GM23248 (cell line): Measurements from ENCODE around the gene DTWD2. TPM values are rescaled to one million over a fixed set of nuclear protein-coding genes. Genes with fewer than 3 reads are reported as not detected.

Experiments
- DNase-seq: peaks from one replicate; pipeline ENCODE4 v3.0.0-alpha.2; 2015
- H2AFZ ChIP-seq: fragments of 200-600 bp; sonication (generic); 2 replicates; pipeline ENCODE4 v1.6.1; 2016; ENCODE audit warnings: antibody characterized with exemption
- H3F3A ChIP-seq: fragments of 200-600 bp; sonication (generic); 2 replicates; pipeline ENCODE4 v1.6.1; 2016; ENCODE audit warnings: mild to moderate bottlenecking, antibody characterized with exemption, mixed run types; ENCODE audit not compliant: insufficient read depth
- H3K27ac ChIP-seq: fragments of 200-600 bp; sonication (generic); 2 replicates; pipeline ENCODE4 v1.5.1; 2016; ENCODE audit warnings: mild to moderate bottlenecking
- H3K27me3 ChIP-seq: fragments of 200-600 bp; sonication (generic); replicated peaks from 2 replicates; pipeline ENCODE4 v1.6.1; 2016; ENCODE audit warnings: mild to moderate bottlenecking; ENCODE audit not compliant: insufficient read depth
- H3K36me3 ChIP-seq: fragments of 200-600 bp; sonication (generic); 2 replicates; pipeline ENCODE4 v1.6.1; 2016; ENCODE audit warnings: low read depth, mild to moderate bottlenecking
- H3K4me1 ChIP-seq: fragments of 200-600 bp; sonication (generic); 2 replicates; pipeline ENCODE4 v1.6.1; 2016; ENCODE audit warnings: mild to moderate bottlenecking; ENCODE audit not compliant: insufficient read depth
- H3K4me2 ChIP-seq: fragments of 200-600 bp; sonication (generic); one replicate; pipeline ENCODE4 v1.6.1; 2016; ENCODE audit warnings: mild to moderate bottlenecking; ENCODE audit not compliant: unreplicated experiment
- H3K4me3 ChIP-seq: fragments of 200-600 bp; sonication (generic); 2 replicates; pipeline ENCODE4 v1.5.1; 2016; ENCODE audit warnings: mild to moderate bottlenecking
- H3K79me2 ChIP-seq: fragments of 200-600 bp; sonication (generic); 2 replicates; pipeline ENCODE4 v1.6.1; 2016; ENCODE audit warnings: mild to moderate bottlenecking; ENCODE audit not compliant: insufficient read depth
- H3K9ac ChIP-seq: fragments of 200-600 bp; sonication (generic); 2 replicates; pipeline ENCODE4 v1.6.1; 2016; ENCODE audit warnings: mild to moderate bottlenecking
- H3K9me2 ChIP-seq: fragments of 200-600 bp; sonication (generic); 2 replicates; pipeline ENCODE4 v1.6.1; 2016; ENCODE audit warnings: mixed run types, mild to moderate bottlenecking, moderate library complexity; ENCODE audit not compliant: insufficient read depth
- H3K9me3 ChIP-seq: fragments of 200-600 bp; sonication (generic); one replicate; pipeline ENCODE4 v1.6.1; 2017; ENCODE audit warnings: low read depth
- H4K20me1 ChIP-seq: fragments of 200-600 bp; sonication (generic); 2 replicates; pipeline ENCODE4 v1.6.0; 2016; ENCODE audit not compliant: insufficient read depth
- EZH2 ChIP-seq: fragments of 200-600 bp; sonication (generic); IDR thresholded peaks from 2 replicates; pipeline ENCODE4 v1.6.1; 2018; ENCODE audit warnings: antibody characterized with exemption, mild to moderate bottlenecking; ENCODE audit not compliant: insufficient read depth, poor library complexity, severe bottlenecking
- EZH2phosphoT487 ChIP-seq: fragments of 200-600 bp; sonication (generic); IDR thresholded peaks from 2 replicates; pipeline ENCODE4 v1.6.1; 2018; ENCODE audit warnings: antibody characterized with exemption, moderate library complexity, mild to moderate bottlenecking, low read depth; ENCODE audit not compliant: insufficient read depth
- WGBS, 2 experiments: methylation state at CpG; one replicate each; pipeline ENCODE4 v1.1.6; 2015 to 2017; ENCODE audit warnings: low lambda C conversion rate in 2 of 2, low coverage in 1 of 2; ENCODE audit errors: missing lambda C conversion rate in 2 of 2; 5-methylcytosine and 5-hydroxymethylcytosine counted together
- in situ Hi-C: fragments of 300-500 bp; cut with MboI; formaldehyde crosslinking; loops from 2 replicates; pipeline ENCODE4 v1.15.0; 2020
- polyA plus RNA-seq: library from polyadenylated mRNA; unstranded; fragments of >200 nt; fragmentation: Nextera tagmentation; extraction: Ambion mirVana; gene quantifications from 2 replicates; pipeline ENCODE4 v1.2.1, GENCODE V29; 2016
- total RNA-seq: library from RNA; depleted of rRNA; stranded (reverse); fragments of >200 nt; shearing (Covaris generic); gene quantifications from 2 replicates; pipeline ENCODE4 v1.2.3, GENCODE V29; 2014

Gene DTWD2
- total and polyA plus RNA-seq, 2 experiments from 2014 or later = 1.7 to 5.5 TPM

GRCh38 chr5:118990582-118990981 lies 2.2 kb upstream of the DTWD2 start:
- no peaks in the 10 kb centered on the region for H3K9me2 ChIP-seq
- in situ Hi-C loops = no loop called here
- H3F3A ChIP-seq = 0 out of 2 replicates have a peak, but pooled peaks cover 3% of the 10 kb centered on the region
- H3K4me2 ChIP-seq = no peak overlapping the region
- H3K36me3 ChIP-seq = no peaks in the 10 kb centered on the region
- TF ChIP-seq EZH2 = no peak
- no peaks in the 10 kb centered on the region for H3K4me1 ChIP-seq
- H3K4me3 ChIP-seq = no peak overlapping the region
- H2AFZ ChIP-seq = no peak overlapping the region
- no peaks in the 10 kb centered on the region for H3K9me3 ChIP-seq
- DNase-seq = no peak
- no peaks in the 10 kb centered on the region for H4K20me1 ChIP-seq
- H3K27me3 ChIP-seq = no peaks in the 10 kb centered on the region
- H3K79me2 ChIP-seq = no peaks in the 10 kb centered on the region
- H3K9ac ChIP-seq = no peak overlapping the region
- WGBS, 2 experiments = 19 to 25% methylated on average over 1 of the region's 1 CpG
- H3K27ac ChIP-seq = no peak overlapping the region

GRCh38 chr5:118989816-118990215 lies 1.5 kb upstream of the DTWD2 start:
- Histone ChIP-seq H3K79me2 (no peaks in the 10 kb centered on the region), H3K36me3 (no peaks in the 10 kb centered on the region), H3F3A (0 out of 2 replicates have a peak, but pooled peaks cover 3% of the 10 kb centered on the region), H3K9me3 (no peaks in the 10 kb centered on the region), H4K20me1 (no peaks in the 10 kb centered on the region), H3K27me3 (no peaks in the 10 kb centered on the region), H3K4me2 (no peak overlapping the region), H3K4me3 (no peak overlapping the region), H3K9ac (no peak overlapping the region), H3K9me2 (no peaks in the 10 kb centered on the region), H2AFZ (no peak overlapping the region), H3K27ac (no peak overlapping the region), H3K4me1 (peaks cover 3% of the 10 kb centered on the region; the same call in 1 of the 2 replicates)
- TF ChIP-seq EZH2 (no peak), EZH2phosphoT487 (no peak)
- in situ Hi-C loops = no loop called here
- no peak for DNase-seq
- WGBS, 2 experiments = 70 to 74% methylated on average over 6 of the region's 6 CpGs

- peak overlapping the region; percentile 86 for H3K4me3 ChIP-seq
- no peaks in the 10 kb centered on the region for H3K9me2 ChIP-seq
- no peaks in the 10 kb centered on the region for H3K9me3 ChIP-seq
- in situ Hi-C loops = no loop called here
- peak overlapping the region; percentile 78 for H3K9ac ChIP-seq
- peak overlapping the region; percentile 90 for H3K4me2 ChIP-seq
- H3F3A ChIP-seq = 0 out of 2 replicates have a peak, but pooled peaks cover 3% of the 10 kb centered on the region
- H3K27ac ChIP-seq = no peak overlapping the region; the same call in 1 of the 2 replicates
- WGBS, 2 experiments = 24 to 34% methylated on average over 9 of the region's 9 CpGs
- H2AFZ ChIP-seq = peak overlapping the region; percentile 95
- no peaks in the 10 kb centered on the region for H4K20me1 ChIP-seq
- no peaks in the 10 kb centered on the region for H3K79me2 ChIP-seq
- no peak for TF ChIP-seq EZH2
- TF ChIP-seq EZH2phosphoT487 = no peak
- H3K27me3 ChIP-seq = no peaks in the 10 kb centered on the region
- DNase-seq = peak; percentile 33
- H3K4me1 ChIP-seq = peaks cover 11% of the 10 kb centered on the region; the same call in 1 of the 2 replicates
- H3K36me3 ChIP-seq = no peaks in the 10 kb centered on the region
Measured at GRCh38 chr5:118988866-118989180, 476 bp upstream of the DTWD2 start.

GRCh38 chr5:118984602-118985001 lies 3.7 kb downstream of the DTWD2 start:
- DNase-seq = peak; percentile 67

GRCh38 chr5:118981783-118982182 lies 6.6 kb downstream of the DTWD2 start:
- no peak for TF ChIP-seq EZH2phosphoT487
- TF ChIP-seq EZH2 = no peak
- no peaks in the 10 kb centered on the region for H3F3A ChIP-seq
- in situ Hi-C loops = no loop called here
- no peak for DNase-seq
- H3K4me2 ChIP-seq = no peak overlapping the region
- no peaks in the 10 kb centered on the region for H3K9me3 ChIP-seq
- H3K27ac ChIP-seq = no peak overlapping the region
- no peaks in the 10 kb centered on the region for H3K36me3 ChIP-seq
- H3K4me1 ChIP-seq = peaks cover 11% of the 10 kb centered on the region; the same call in 1 of the 2 replicates
- H3K9ac ChIP-seq = no peak overlapping the region
- no peak overlapping the region for H2AFZ ChIP-seq
- no peaks in the 10 kb centered on the region for H3K27me3 ChIP-seq
- no peaks in the 10 kb centered on the region for H3K9me2 ChIP-seq
- H3K79me2 ChIP-seq = no peaks in the 10 kb centered on the region
- H4K20me1 ChIP-seq = no peaks in the 10 kb centered on the region
- no peak overlapping the region for H3K4me3 ChIP-seq

More at GRCh38 chr5:118984602-118985001, 3.7 kb downstream of the DTWD2 start:
- Histone ChIP-seq H2AFZ (no peak overlapping the region), H3K9me2 (no peaks in the 10 kb centered on the region), H3K4me1 (peaks cover 11% of the 10 kb centered on the region; the same call in 1 of the 2 replicates), H3K27ac (no peak overlapping the region), H3K79me2 (no peaks in the 10 kb centered on the region), H3K4me3 (no peak overlapping the region), H4K20me1 (no peaks in the 10 kb centered on the region), H3K9ac (no peak overlapping the region), H3K36me3 (no peaks in the 10 kb centered on the region), H3K4me2 (peak overlapping the region; percentile 17), H3F3A (0 out of 2 replicates have a peak, but pooled peaks cover 3% of the 10 kb centered on the region), H3K9me3 (no peaks in the 10 kb centered on the region), H3K27me3 (no peaks in the 10 kb centered on the region)
- in situ Hi-C loops = no loop called here
- no peak for TF ChIP-seq EZH2phosphoT487
- no peak for TF ChIP-seq EZH2
